ENCODE data around the gene DRC7. TPM values are rescaled to one million over a fixed set of nuclear protein-coding genes. Genes with fewer than 3 reads are reported as not detected.
A peak's percentile ranks its signal among the peaks of the same experiment; 100 is the strongest.

DRC7 gene
- total RNA-seq, 1 donor from 2014 or later: 0.16 TPM

DNA sequence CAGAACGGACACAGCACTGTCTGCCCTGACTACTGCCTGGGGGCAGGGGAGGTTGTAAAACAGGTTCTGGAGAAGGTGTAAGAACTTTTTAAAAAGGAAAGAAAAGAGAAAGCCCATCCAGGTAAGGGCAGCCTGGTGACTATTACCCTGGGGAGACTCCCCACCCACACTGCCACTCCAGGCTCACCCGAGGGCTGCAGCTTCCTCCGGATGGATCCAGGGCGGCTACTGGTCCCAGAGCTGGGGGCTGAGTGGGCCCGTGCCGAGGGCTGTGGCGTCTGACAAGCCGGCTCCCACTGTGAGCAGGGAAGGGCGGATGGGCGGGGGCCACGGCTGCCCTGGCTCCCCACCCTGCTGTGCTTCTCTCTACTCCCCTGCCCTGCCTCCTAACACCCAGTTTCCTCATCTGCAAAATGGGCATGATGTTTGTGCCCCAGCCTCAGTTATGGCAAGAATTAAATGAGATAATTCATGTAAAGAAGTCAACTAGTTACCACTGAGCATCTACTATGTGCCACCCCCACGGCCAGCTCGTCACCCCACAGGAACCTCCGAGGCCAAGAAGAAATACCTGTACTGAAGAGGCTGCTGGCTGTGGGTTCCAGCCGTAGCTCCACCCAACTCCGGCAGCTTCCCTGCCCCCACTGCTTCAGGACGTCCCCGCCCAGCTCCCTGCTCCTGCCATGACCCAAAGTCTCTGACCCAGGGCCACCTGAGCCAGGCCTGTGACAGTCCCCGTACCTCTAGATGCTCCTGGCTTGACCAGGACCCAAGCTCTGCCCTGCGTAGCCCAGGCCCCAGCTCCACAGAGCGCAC lies 65.1 kb downstream of the DRC7 start:
- Mint-ChIP-seq H3K4me1 (no peaks in the 10 kb centered on the region), H3K27ac (ENCODE audit: unreplicated experiment) (no peak overlapping the region), H3K27me3 (ENCODE audit: low read depth) (no peaks in the 10 kb centered on the region)

DNA sequence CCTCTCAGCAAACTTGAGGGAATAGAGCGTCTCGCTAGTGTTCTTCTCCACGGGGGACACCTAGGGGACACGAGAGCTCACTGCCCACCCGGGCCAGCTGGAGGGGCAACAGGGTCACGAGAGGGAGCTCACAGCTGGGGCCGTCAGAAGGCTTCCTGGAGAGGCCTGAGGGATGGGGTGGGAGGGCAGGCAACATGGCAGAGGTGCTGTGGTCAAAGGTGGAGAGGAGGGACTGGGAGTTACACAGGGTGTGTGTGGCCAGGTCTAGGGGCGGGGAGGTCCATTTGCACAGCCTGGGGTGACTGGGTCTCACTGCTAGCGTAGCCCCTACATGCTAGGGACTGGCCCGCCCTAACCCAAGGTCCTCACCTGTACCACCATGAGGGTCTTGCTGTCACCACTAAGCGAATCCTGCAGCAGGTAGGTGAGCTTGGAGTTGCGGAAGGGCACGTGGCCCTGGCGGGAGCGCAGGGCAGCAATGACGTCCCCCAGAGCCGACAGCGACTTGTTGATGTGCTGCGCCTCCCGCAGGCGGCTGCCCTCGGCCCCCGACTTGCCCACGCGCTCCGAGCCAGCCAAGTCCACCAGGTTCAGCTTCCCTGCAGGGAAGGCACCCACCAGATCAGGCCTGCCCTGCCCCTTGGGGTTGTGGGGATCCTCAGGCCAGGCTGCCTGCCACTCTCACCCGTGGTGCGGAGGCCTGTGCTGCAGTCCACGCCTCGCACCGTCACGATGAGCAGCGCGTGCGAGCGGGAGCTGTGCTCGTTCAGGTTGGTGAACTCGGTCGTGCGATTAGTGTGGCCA lies 66.0 kb downstream of the DRC7 start:
- no peaks in the 10 kb centered on the region for H3K27me3 Mint-ChIP-seq (ENCODE audit: low read depth)
- DNase-seq (ENCODE audit: low read depth, low spot score): no peak
- peaks cover 3% of the 10 kb centered on the region for H3K36me3 Mint-ChIP-seq (ENCODE audit: low read depth)
- H3K4me3 Mint-ChIP-seq: peak overlapping the region; percentile 34
- no peak overlapping the region for H3K27ac Mint-ChIP-seq (ENCODE audit: unreplicated experiment)
- TF ChIP-seq, protein P1, sequence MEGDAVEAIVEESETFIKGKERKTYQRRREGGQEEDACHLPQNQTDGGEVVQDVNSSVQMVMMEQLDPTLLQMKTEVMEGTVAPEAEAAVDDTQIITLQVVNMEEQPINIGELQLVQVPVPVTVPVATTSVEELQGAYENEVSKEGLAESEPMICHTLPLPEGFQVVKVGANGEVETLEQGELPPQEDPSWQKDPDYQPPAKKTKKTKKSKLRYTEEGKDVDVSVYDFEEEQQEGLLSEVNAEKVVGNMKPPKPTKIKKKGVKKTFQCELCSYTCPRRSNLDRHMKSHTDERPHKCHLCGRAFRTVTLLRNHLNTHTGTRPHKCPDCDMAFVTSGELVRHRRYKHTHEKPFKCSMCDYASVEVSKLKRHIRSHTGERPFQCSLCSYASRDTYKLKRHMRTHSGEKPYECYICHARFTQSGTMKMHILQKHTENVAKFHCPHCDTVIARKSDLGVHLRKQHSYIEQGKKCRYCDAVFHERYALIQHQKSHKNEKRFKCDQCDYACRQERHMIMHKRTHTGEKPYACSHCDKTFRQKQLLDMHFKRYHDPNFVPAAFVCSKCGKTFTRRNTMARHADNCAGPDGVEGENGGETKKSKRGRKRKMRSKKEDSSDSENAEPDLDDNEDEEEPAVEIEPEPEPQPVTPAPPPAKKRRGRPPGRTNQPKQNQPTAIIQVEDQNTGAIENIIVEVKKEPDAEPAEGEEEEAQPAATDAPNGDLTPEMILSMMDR (conservative IDR thresholded peaks at IDR 0.05): no peak
- no peaks in the 10 kb centered on the region for H3K4me1 Mint-ChIP-seq
- H3K9me3 Mint-ChIP-seq: no peaks in the 10 kb centered on the region

More for the DNA sequence above, 65.1 kb downstream of the DRC7 start:
- Mint-ChIP-seq H3K9me3 (no peaks in the 10 kb centered on the region), H3K36me3 (ENCODE audit: low read depth) (no peaks in the 10 kb centered on the region), H3K4me3 (peak overlapping the region; percentile 34)
- TF ChIP-seq, protein P1 (conservative IDR thresholded peaks at IDR 0.05): no peak
- DNase-seq (ENCODE audit: low read depth, low spot score): no peak

DNA sequence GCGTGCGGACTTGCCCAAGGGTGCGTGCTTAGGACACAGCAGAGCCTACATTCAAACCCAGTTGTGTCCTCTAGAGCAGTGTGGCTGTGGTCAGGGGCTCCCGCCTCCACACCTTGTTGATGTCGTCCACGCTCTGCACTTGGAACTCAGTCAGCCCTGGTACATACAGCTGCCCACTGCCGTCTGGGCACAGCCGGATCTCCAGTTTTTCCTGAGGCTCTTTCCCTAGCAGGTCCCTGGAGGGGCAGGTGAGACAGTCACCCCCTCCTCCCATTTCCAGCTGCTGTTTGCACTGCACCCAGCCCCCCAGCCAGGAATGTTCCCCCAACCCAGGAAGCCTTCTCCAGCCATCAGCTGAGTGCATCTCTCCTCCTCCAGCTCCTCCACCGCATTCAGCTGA lies 66.7 kb downstream of the DRC7 start:
- H3K4me1 Mint-ChIP-seq: no peaks in the 10 kb centered on the region
- peaks cover 3% of the 10 kb centered on the region for H3K36me3 Mint-ChIP-seq (ENCODE audit: low read depth)
- no peaks in the 10 kb centered on the region for H3K27me3 Mint-ChIP-seq (ENCODE audit: low read depth)
- TF ChIP-seq, protein P1 (conservative IDR thresholded peaks at IDR 0.05): no peak
- no peak overlapping the region for H3K4me3 Mint-ChIP-seq
- H3K9me3 Mint-ChIP-seq: no peaks in the 10 kb centered on the region
- H3K27ac Mint-ChIP-seq (ENCODE audit: unreplicated experiment): peak overlapping the region; percentile 75
- no peak for DNase-seq (ENCODE audit: low read depth, low spot score)

DNA sequence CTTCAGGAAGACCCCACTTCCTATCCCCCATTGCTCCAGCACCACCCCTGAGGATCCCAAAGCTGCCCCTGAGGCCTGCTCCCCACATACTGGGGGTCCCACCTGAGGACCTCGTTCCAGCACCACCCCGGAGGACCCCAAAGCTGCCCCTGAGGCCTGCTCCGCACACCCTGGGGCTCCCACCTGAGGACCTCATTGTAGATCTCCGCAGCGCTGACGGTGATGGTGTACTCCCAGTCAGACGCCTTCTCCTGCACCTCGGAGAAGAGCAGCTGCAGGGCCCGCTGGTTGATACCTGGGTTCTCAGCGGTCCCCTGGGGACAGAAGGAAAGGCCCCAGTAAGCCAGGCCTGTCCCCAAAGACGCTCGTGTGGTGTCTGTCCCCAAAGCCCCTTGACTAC lies 67.4 kb downstream of the DRC7 start:
- H3K36me3 Mint-ChIP-seq (ENCODE audit: low read depth): peaks cover 3% of the 10 kb centered on the region
- DNase-seq (ENCODE audit: low read depth, low spot score): no peak
- H3K4me1 Mint-ChIP-seq: no peaks in the 10 kb centered on the region
- H3K9me3 Mint-ChIP-seq: no peaks in the 10 kb centered on the region
- H3K27me3 Mint-ChIP-seq (ENCODE audit: low read depth): no peaks in the 10 kb centered on the region
- peak overlapping the region; percentile 88 for H3K27ac Mint-ChIP-seq (ENCODE audit: unreplicated experiment)
- TF ChIP-seq, protein P1 (conservative IDR thresholded peaks at IDR 0.05): no peak
- no peak overlapping the region for H3K4me3 Mint-ChIP-seq

DNA sequence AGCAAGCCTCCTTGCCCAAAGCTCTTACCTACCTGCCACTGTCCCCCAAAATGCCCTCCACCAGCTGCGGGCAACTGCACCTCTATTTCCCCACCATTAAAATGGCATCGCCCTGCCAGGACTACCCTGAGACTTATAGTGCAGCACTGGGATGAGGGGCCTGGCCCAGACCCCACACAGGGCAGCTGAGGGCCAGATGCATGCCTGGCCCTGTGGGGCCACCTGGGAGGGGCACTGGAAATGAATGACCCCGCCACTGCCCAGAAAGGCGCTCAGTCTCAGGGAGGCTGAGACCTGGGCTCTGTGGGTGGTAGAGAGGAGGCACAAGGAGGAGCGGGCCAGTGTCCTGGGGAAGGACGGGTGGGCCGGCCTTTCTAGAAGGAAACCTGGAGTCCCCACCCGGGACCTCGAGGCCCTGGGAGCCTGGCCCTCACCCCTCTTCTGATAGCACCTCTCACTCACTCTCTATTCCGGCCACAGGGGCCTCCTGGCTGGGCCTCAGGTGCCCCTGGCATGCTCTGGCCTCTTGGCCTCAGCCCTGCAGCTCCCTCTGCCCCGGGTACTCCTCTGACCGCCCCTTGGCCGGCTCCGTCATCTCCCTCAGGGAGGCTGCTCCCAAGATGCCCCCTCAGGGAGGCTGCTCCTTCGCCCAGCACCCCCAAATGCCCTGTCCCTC lies 67.9 kb downstream of the DRC7 start:
- Mint-ChIP-seq H3K27me3 (ENCODE audit: low read depth) (no peaks in the 10 kb centered on the region), H3K27ac (ENCODE audit: unreplicated experiment) (no peak overlapping the region), H3K4me3 (peak overlapping the region; percentile 27), H3K36me3 (ENCODE audit: low read depth) (peaks cover 3% of the 10 kb centered on the region), H3K9me3 (no peaks in the 10 kb centered on the region), H3K4me1 (no peaks in the 10 kb centered on the region)
- DNase-seq (ENCODE audit: low read depth, low spot score): no peak
- TF ChIP-seq, protein P1 (conservative IDR thresholded peaks at IDR 0.05): no peak
